G401 (cell line): ENCODE results near the gene TIGD1. TPM values are rescaled to one million over a fixed set of nuclear protein-coding genes. Genes with fewer than 3 reads are reported as not detected.

Experiments
- DNase-seq: peaks from one replicate; pipeline ENCODE4 v3.0.0-alpha.2; 2015; ENCODE audit warnings: low spot score
- in situ Hi-C: cut with HindIII; loops from 2 replicates; pipeline ENCODE4 v1.10.0; 2016; ENCODE audit warnings: low sequenced_read_pairs, mixed read lengths
- total RNA-seq: library from RNA; depleted of rRNA; stranded (reverse); fragments of >200 nt; shearing (Covaris generic); gene quantifications from 2 replicates; pipeline ENCODE4 v1.2.3, GENCODE V29; 2014; rRNA removed

The TIGD1 gene
- total RNA-seq: 5.2 and 7.4 TPM in 2 replicates

DNA sequence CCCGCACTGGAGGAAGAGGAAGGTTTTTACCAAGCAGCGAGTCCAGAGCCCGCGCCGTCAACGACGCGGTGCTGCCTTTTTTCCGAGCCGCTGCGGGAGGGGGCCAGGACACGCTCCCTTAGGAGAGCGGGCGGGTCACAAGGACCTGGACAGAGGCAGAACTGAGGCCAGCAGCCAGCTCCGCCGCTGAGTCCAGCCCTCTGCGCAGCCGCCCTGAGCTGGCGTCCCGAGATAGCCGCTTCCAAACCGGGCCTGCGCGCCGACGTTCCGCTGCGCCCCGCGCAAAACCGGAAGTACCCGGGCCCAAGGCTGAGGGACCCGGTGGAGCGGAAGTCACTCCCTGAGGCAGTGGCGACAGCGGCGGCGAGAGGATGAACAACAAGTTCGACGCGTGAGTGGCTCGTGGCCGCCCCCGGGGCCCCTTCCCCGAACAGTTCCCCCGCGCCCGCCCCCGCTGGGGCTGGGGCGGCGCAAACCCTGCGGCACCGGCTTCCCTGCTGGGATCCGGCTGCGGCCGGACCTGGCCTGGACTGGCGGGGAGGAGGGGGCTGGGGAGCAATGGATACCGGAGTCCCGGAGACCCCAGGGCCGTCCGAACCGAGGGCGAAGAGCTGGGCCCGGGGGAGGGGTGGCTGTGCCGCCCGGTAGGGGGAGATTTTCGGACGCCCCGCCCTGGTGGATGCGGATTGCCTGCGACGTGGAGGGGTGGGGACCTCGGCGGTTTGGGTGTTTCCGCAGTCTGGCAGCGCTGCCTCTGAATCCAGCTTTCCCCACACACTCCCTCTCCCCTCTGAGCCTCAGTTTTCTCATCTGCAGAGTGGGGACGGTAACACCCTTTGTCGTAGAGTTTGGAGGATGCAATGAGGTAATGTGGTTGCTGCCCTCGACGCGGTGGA, at the start of gene TIGD1, which contains the start of gene EIF4E2:
TIGD1 (minus strand) TSS at position 204 of the 896 bp plus-strand sequence. CDS start 675 bp downstream, outside the sequence.
EIF4E2 (plus strand) TSS at position 336 of the 896 bp plus-strand sequence; CDS start at position 372, 36 bp downstream.
- in situ Hi-C loops: no loop called here
- DNase-seq: peak; percentile 93

DNA sequence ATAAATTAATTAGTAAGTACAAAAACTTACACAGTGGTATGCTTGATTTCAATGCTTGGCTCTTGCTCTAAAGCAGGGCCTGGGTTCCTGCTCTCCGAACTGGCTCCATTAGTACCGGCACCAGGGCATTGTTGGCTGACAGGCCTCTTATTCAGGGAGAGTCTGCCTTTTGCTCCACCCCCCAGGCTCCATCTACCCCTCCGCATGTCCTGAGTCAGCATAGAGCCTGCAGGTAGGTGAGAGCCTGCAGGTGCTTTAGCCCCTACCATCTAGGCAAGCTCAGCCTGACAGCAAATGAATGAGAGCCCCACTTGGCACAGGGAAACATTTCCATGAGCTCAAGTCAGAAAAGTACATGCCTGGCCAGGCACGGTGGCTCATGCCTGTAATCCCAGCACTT, 47.9 kb upstream of the TIGD1 start:
- no peak for DNase-seq
- in situ Hi-C loops: no loop called here

DNA sequence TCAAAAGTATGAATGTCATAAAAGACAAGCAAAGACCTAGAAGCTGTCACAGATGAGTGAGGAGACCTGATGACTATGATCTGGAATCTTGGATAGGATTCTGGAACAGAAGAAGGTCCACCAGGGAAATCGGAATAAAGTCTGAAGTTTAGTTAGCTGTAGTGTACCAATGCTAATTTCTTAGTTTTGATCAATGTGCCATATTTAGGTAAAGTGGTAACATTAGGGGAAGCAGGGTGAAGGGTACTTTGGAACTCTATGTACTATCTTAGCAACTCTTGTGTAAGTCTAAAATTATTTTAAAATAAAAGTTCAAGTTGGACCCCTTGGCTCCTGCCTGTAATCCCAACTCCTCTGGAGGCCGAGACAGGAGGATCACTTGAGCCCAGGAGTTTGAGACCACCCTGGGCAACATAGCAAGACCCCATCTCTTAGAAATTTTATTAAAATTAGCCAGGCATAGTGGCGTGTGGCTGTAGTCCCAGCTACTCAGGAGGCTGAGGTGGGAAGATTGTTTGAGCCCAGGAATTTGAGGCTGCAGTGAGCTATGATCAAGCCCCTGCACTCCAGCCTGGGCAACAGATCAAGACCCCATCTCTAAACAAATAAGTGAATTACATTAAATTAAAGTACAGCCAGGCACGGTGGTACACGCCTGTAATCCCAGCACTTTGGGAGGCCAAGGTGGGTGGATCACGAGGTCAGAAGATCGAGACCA, 47.2 kb upstream of the TIGD1 start:
- no peak for DNase-seq
- in situ Hi-C loops: no loop called here

DNA sequence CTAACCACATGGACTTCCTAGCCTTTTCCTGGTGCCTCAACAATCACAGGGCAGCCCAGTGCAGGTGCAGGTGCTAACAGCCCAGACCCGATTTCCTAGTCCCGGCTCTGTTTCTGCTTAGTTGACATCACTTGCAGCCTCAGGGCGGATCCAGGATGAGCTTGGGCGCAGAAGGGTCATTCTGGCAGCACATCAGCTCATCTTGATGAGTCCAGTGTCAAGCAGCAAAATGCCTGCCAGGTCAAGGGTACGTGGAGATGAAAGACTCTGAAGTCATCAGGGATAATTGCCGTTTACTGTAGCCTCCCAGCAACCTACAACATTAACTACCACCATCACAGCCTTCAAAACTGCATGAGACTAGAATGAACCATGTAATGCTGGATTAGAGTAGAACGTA, 43.6 kb upstream of the TIGD1 start:
- DNase-seq: no peak
- in situ Hi-C loops: no loop called here

DNA sequence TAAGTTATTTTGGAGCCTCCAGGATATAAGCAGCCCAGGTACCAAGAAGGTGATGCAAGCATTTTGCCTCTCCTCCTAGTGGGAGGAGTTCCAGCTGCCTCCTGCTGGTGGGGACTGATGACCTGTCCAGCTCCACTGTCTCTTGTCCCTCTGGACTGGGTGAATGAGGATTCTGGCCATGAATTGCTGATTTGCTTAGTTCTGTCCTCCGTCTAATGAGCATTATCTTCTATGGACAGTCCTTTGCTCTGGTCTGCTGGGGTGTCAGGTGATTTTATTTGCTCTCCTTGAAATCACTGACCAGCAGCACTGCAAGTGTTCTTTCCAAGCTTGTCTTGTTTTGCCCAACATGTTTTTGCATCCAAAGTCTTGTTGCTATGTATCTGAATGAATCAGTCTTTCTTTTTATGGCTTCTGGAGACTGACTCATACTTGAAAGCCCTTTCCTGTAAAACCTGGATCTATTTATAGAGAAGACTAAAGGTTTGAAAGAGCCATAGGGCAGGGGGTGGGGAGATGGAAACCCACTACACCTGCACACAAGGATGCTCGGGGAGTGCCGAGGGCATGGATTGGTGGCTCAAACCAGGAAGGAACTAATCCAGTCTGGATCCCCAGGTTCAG, 42.5 kb upstream of the TIGD1 start:
- no peak for DNase-seq
- in situ Hi-C loops: no loop called here

DNA sequence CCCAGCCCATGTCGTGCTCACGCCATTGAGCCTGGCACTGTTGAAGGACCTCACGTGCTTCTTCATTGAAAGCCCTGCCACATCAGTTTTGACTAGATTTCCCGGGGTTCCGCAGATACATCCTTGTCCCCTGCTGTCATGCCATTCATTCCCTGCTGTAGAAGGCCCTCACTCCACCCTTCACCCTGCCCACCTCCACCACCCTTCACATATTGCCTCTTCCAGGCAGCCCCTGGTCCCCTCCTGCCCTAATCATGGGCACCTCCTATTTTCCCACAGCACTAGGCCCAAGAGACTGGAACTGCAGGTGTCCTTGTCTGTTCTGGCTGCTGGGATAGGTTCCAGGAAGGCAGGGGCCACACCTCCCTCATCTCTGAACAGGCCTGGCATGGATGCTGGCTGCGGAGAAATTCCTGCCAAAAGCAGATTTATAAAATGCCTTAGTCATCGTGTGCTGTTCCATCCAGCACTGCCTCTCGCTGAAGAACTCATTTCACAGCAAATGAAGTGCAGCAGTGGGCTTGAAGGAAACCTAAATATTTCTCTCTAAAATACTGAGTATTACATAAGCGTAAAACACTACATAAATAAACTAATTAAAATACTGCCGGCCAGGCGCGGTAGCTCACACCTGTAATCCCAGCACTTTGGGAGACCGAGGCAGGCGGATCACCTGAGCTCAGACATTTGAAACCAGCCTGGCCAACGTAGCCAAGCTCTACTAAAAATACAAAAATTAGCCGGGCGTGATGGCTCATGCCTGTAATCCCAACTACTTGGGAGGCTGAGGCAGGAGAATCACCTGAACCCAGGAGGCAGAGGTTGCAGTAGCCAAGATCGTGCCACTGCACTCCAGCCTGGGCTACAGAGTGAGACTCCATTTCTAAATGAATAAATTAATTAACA, 38.6 kb upstream of the TIGD1 start:
- peak; percentile 79 for DNase-seq
- in situ Hi-C loops: no loop called here

DNA sequence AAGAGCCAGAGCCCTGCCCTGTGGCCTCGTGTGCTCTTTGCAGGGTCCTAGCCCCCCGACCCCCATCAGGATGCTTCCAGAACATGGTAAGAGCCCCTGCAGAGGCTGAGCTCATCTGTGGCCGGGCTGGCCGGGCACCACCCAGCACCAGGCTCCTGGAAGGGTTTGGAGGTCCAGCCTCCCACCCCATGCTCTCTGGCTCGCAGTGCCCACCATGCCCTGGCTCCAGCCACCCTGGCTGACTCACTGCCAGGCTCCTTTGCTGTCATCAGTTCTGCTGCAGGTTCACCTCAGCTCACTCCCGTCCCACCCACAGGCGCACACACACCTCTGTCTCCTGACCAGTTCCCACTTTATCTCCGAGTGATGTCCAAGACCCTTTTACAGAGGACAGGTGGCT, 37.7 kb upstream of the TIGD1 start:
- in situ Hi-C loops: no loop called here
- no peak for DNase-seq

DNA sequence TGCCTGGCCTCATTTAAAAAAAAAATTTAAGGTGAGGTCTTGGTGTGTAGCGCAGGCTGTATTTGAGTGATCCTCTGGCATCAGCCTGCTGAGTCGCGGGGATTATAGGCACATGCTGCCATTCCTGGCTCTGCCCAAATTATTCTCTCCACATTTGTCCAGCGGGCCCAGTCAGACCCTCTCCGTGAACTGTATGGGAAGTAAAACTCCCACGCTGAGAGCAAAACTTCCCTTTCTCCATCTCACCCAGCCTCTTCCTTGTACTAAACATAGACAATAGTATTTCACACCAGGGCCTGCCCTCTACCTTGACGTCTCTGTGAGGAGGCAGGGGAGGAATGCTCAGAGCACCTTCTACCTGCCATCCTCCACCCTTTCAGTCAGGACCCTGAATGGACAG, 37.2 kb upstream of the TIGD1 start:
- DNase-seq: no peak
- in situ Hi-C loops: no loop called here

DNA sequence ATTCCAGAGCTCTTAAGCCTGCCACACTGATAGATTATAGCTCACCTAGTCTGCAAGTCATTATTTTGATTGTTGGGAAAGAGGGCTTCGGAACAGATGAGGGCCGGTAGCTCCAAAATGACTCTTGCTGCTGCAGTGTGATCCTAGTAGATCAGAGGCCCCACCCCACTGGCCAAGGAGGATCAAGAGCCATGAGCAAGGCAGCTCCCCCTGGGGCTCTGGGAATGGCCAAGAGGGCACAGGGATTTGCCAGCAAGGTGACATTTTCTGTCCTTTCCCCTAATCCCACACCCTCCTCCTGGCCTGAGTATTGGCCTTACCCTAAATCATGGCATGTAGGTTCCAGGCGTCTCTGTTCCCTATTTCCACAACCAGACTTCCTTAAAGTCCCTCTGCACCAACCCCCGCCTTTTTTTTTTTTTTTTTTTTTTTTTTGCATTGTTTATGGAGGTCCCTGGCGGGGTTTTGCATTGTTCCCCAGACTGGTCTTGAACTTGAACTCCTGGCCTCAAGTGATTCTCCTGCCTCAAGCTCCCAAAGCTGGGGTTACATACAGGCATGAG, 36.7 kb upstream of the TIGD1 start:
- in situ Hi-C loops: no loop called here
- DNase-seq: no peak

DNA sequence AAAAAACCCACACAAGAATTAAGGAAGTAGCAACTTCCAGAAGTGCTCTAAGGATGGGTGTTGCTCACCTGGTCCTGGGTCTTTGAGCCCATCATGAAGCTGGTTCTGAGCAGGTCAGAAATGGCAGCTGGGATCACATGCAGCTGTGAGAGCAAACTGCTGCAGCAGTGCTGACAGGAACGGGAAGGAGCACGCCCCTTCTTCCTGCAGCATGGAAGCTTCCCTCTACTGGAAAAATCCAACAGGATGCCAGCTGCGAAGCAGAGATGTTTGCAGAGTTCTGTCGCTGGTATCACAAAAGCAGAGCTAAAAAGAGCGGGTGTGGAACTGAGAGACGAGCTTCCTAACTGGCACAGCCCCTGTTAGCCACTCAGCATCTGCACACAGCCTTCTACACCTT, 33.9 kb upstream of the TIGD1 start:
- no peak for DNase-seq
- in situ Hi-C loops: no loop called here

DNA sequence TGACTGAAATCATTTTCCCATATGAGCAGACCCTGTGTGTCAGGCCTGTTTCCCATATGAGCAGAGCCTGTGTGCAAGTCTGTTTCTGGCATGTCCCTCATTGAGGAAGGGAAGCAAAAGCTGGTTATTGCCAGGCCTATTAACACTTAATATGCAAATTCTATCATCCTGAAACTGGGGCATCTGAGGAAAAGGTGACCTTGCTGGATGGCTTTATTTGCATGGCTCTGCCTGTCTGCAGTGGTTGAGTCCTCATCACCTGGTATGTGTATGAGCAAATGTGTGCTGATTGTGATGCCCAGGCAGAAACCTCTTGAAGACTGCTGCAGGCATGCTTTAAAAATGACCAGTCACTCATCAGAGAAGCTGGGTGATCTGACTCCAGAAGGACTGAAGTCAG, 31.4 kb upstream of the TIGD1 start:
- in situ Hi-C loops: no loop called here
- no peak for DNase-seq

DNA sequence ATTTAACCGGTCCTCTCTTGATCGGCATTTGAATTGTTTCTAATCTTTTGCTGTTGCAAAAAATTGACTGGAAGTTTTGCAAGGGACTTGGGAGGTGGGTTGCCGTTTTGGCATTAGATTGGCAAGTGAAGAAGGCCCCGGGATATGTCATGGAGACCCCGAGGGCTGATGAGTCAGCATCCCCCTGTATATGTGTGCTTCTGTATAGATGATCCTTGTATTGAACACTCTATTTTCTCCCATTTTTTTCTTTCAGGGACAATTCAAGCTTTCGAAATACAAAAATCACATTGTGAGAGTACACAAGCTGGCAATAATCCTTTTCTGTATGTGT, 30.3 kb upstream of the TIGD1 start:
- no peak for DNase-seq
- in situ Hi-C loops: no loop called here

DNA sequence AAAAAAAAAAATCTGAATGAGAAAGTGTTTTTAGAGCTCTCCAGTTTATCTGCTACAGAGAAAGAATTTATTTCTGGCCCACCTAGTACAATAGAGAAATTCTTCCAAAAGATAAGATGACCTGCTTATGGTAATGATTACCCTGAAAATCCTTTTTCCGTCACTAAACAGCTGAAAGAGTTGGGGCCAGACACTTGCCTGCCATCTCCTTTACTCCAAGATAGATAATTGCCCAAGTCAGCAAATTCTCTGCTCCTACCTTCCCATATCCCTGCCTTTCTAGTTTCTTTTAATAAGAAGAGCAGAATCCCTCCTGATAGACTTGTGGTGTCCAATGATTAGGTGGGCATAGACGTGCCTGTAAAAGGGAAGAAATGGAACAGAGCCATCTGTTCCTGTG, 28.3 kb upstream of the TIGD1 start:
- DNase-seq: no peak
- in situ Hi-C loops: no loop called here

DNA sequence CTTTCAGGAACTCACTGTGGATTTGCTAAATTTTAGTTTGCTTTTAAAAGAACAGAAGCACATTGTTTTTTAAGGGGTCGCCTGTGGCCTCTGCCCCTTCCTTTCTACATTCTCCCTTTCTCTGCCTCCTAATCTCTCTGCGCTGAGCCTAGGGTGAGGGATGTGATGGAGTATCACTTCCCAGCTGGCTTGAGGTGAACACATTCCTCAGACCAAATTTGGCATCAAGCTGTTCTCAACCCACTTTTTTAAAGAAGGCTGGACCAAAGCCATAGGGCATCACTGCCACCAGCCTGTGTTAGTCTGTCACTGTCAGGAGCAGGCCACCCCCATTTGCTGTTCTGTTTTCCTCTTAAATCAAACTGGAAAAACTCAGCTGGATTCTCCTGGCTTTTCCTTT, 27.5 kb upstream of the TIGD1 start:
- in situ Hi-C loops: no loop called here
- no peak for DNase-seq

DNA sequence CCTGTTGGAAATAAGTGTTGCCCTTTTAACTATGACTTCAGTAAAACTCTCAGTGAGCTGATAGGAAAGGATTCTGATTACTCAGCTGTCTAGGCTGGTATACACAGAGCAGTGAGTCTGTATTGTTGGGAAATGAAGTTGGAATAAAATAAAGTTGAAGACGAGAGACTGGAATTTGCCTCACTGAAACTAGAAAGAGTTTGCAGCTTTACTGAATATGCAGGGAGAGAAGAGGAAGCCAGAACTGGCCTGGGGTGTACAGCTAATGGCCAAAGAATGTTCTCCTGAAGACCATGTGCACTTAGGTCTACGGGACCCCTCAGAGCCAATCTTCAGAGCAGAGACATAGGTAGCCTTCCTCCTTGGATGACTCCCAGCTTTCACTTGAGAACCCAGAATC, 26.6 kb upstream of the TIGD1 start:
- in situ Hi-C loops: no loop called here
- DNase-seq: no peak

DNA sequence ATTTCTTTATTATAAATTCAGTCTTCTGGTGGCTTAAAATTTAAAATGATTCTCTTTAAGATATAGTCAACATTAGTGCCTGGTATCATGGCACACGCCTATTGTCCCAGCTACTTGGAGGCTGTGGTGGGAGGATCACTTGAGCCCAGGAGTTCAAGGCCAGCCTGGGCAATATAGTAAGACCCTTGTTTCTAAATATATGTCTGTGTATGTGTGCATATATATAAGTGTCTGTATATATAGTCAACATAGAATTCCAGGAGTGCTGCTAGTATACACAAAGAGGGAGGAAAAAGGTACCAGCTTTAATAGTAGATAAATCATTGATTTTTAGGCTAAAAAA, 25.0 kb upstream of the TIGD1 start:
- DNase-seq: no peak
- in situ Hi-C loops: no loop called here

DNA sequence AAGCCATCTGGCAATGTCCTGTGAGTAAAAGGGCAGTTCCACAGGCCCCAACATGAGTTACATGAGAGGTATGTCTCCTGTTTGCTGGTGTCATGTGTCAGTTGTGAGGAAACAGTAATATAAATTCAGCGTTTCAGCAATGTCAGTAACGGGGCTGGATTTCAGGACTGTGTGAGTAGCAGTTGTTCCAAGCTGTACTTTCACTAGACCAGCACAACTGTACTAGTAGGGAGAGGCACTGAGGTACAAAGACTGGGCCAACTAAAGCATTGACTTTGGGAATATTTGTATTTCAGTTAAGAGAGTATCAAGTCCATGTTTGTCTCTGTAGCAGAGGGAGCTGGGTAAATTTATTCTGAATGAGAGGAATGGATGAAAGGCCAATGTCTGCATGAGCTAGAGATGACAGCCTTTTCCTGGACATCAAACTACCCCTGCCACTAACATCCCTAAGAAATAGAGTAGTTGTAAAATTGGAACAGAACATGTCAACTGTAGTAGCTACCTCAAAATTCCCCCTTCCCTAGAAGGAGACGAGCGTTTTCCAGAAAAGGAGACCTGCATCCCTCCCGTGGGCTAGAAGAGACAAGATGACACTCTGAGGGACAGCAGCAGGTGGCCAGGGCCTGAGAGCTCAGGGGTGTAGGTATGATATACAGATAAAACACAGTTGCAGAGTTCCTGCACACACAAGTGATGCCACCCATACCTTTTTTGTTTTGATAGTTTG, 24.5 kb upstream of the TIGD1 start:
- no peak for DNase-seq

DNA sequence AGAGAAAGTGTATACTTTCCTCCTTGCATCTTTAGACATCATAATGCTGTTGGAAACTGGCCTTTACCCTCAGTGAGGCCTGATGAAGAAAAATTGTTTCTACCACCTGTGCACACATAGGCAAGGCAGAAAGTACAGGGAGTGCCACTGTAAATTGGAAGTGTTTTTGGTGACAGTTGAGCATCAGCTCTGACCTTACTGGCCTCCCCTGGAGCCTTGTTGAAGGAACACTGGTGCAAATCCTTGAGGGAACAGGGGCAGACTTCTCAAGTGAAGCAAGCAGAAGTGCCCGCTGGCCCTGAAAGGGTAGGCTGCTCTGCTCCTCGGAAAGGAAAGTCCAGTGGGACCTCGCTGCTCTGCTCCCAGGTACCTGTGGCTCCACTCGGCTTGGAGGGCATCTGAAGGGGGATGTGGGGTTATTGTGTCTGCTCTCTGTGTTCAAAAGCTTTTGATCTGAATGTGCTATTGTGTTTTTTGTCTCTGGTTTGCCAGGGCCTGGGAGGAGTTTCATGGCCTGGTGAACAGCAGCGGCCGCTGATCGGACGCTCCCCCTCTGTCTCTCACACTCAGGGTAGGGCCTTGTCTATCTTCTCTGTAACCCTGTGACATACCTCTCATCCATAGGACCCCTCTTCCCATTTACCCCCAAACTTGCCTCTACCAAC, 23.5 kb upstream of the TIGD1 start:
- in situ Hi-C loops: no loop called here
- no peak for DNase-seq

More for the DNA sequence above, 24.5 kb upstream of the TIGD1 start:
- in situ Hi-C loops: no loop called here
